ENCODE results near the gene KIR3DL2.
"Not testable (repeated sequence)": the region's sequence is repeated elsewhere in the genome, so short reads cannot be mapped to it uniquely, and the experiment has no call there.

DNA sequence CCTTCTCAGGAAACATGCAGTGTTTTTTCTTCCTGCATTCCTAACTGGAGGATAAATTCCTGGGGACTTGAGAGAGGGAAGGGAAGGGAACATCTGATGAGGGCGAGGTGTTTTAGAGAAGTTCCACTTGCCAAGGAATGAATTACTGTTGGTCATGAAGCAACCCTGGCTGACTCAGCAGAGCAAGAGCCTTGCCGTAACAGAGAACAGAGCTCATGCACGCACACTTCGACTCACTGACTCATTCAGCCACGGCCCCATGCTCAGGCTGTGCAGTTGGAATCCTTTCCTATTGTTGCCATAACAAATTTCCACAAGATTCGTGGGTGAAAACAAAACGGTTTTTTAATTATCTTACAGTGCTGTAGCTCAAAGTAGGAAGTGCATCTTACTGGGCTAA, 24.9 kb upstream of the KIR3DL2 start:
- TF ChIP-seq CTCF, POLR2A (IDR thresholded peaks at IDR 0.05): not testable (repeated sequence)

All from heart left ventricle (tissue), 13 donors.